Posterior vena cava (tissue), 2 donors: ENCODE measurements around the gene NALF2. TPM values are rescaled to one million over a fixed set of nuclear protein-coding genes. Genes with fewer than 3 reads are reported as not detected.

Source experiments
- DNase-seq: peaks from one replicate; pipeline ENCODE4 v3.0.0-alpha.2; 2020; ENCODE audit warnings: low spot score
- intact Hi-C, 2 donors: fragments of 100-400 bp; cut with DNase I; formaldehyde crosslinking; loops; one replicate each; pipeline versions ENCODE4 v1.14.1 to v1.14.2; 2022 to 2023
- total RNA-seq, 2 donors: library from RNA; stranded (reverse); fragmentation: NEBNext Ultra II Directional; extraction: Animal tissue kit (Norgen Biotek cat#: 25700); gene quantifications; one replicate each; pipeline ENCODE4 v1.2.1, GENCODE V29; 2021
- donor health status: DM: yes; HTN: yes; CAD: no.
- donor health status: DM: yes; HTN: yes; CAD: no.

NALF2 gene
- total RNA-seq, 2 donors from 2014 or later: 0.23 to 0.48 TPM

- DNase-seq: no peak
These were observed 17.9 kb downstream of the NALF2 start for GRCh38 chrX:69522052-69522451.

GRCh38 chrX:69523314-69523713 is 19.2 kb downstream of the NALF2 start:
- DNase-seq: no peak
- intact Hi-C loops: no loop called here

More at GRCh38 chrX:69522052-69522451, 17.9 kb downstream of the NALF2 start:
- intact Hi-C loops: no loop called here

- DNase-seq: no peak
- intact Hi-C loops: no loop called here
These were observed 20.7 kb downstream of the NALF2 start for GRCh38 chrX:69524781-69525363.

GRCh38 chrX:69530306-69530705 is 26.2 kb downstream of the NALF2 start:
- intact Hi-C loops: loop anchor here in 1 of 2 donors (10.0 kb wide), 1 partner anchor 564 kb away; no protein-coding TSS in a partner anchor
- DNase-seq: no peak

GRCh38 chrX:69531031-69531755 is 27.1 kb downstream of the NALF2 start:
- intact Hi-C loops: loop anchor here in 1 of 2 donors (10.0 kb wide), 1 partner anchor 564 kb away; no protein-coding TSS in a partner anchor
- no peak for DNase-seq

- DNase-seq: no peak
- intact Hi-C loops: loop anchor here in 1 of 2 donors (5.0 to 10.0 kb wide), 2 partner anchors 497 to 559 kb away; no protein-coding TSS in a partner anchor
These were observed 31.5 kb downstream of the NALF2 start for GRCh38 chrX:69535661-69536060.

- DNase-seq: peak; percentile 93
These were observed 34.3 kb downstream of the NALF2 start for GRCh38 chrX:69538321-69538876.

GRCh38 chrX:69539437-69539836 is 35.3 kb downstream of the NALF2 start:
- intact Hi-C loops: loop anchor here in 1 of 2 donors (5.0 to 10.0 kb wide), 2 partner anchors 493 to 555 kb away; no protein-coding TSS in a partner anchor
- DNase-seq: no peak

More at GRCh38 chrX:69538321-69538876, 34.3 kb downstream of the NALF2 start:
- intact Hi-C loops: loop anchor here in 1 of 2 donors (5.0 to 10.0 kb wide), 2 partner anchors 494 to 556 kb away; no protein-coding TSS in a partner anchor

GRCh38 chrX:69541956-69542355 is 37.8 kb downstream of the NALF2 start:
- intact Hi-C loops: no loop called here
- DNase-seq: no peak

GRCh38 chrX:69543572-69543971 is 39.4 kb downstream of the NALF2 start:
- intact Hi-C loops: no loop called here
- no peak for DNase-seq

GRCh38 chrX:69546417-69546816 is 42.3 kb downstream of the NALF2 start:
- intact Hi-C loops: no loop called here

GRCh38 chrX:69546978-69547377 is 42.9 kb downstream of the NALF2 start:
- DNase-seq: no peak
- intact Hi-C loops: no loop called here

More at GRCh38 chrX:69546417-69546816, 42.3 kb downstream of the NALF2 start:
- no peak for DNase-seq

GRCh38 chrX:69551421-69552009 is 47.4 kb downstream of the NALF2 start:
- intact Hi-C loops: no loop called here
- DNase-seq: no peak

- no peak for DNase-seq
- intact Hi-C loops: no loop called here
These were observed 48.4 kb downstream of the NALF2 start for GRCh38 chrX:69552512-69552911.

Other genes starting within 250 kb of the NALF2 start
- gene EDA, start 111.8 kb downstream of the NALF2 start, total RNA-seq: 1 to 10 TPM; 4.8 to 6.8 TPM